NCI-H2081 treated with DMSO at 0.1 percent for 48 hours (cell line): ENCODE results near the gene HAPLN2.
"Not testable (repeated sequence)": the region's sequence is repeated elsewhere in the genome, so short reads cannot be mapped to it uniquely, and the experiment has no call there.

Source experiments
- DNase-seq: peaks from one replicate; lab custom pipeline; 2025; lab: John Stamatoyannopoulos, UW

HAPLN2 gene

DNA sequence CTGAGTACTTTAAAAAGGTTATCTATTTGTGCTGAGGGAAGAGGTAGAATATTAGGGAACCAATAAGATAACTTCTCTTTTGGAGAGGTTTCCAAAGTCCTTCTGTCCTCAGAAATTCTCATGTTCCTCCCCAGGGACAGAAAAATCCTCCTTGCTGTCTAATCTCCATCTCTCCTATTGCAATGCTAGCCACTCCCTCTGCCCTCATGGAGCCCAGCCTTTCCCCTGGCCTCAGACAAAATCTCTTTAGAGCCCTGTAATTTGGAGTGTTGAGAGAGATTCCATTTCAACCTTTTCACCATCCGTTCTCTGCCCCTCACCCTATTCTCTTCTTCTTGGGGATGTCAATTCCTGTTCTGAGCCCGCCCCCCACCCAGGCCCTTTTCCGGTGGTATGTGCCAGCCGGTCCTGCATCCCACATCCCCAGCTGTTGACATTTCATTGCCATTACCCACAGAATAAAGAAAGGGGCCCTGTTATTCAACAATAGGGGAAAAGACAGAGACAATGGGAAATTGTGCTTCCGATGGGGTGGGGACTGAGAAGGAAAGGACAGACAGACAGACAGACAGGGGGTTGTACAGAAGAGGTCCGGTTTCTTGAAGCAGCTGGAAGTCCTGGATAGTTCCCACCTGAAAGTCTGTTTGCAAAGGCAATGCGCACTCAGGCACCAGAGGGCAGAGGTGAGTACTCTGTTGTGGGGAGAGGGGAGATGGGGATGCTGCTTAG lies at the start of gene HAPLN2:
Gene HAPLN2 (plus strand): TSS at position 563 of the 729 bp plus-strand sequence. CDS start 4,076 bp downstream, outside the sequence.
- DNase-seq: no peak

DNA sequence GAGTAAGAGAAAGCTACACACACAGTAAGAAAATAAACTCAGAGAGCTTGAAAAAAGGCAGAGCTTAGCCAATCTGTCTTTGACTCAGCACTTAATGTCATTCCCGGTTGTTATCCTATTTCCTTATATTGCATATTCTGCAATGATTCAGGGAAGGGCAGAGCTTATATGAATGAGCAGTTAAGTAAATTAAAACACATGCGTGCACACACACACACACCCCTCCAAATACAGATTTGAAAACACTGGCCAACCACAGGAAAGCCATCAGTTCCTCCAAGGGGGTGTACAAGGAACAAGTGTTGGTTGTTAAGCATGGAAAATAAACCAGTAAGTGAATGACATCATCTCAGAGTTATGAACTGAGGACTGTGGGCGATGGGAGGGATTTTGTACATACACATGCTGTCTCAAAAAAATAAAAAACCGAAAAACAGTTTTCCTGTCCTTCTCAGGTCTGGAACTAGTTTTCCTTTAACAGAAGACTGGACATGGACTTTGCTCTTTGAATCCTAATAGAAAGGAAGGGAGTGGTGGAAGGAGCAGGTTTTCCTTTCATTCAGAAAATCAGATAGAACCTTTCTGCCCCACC lies 47.9 kb upstream of the HAPLN2 start:
- DNase-seq: no peak

DNA sequence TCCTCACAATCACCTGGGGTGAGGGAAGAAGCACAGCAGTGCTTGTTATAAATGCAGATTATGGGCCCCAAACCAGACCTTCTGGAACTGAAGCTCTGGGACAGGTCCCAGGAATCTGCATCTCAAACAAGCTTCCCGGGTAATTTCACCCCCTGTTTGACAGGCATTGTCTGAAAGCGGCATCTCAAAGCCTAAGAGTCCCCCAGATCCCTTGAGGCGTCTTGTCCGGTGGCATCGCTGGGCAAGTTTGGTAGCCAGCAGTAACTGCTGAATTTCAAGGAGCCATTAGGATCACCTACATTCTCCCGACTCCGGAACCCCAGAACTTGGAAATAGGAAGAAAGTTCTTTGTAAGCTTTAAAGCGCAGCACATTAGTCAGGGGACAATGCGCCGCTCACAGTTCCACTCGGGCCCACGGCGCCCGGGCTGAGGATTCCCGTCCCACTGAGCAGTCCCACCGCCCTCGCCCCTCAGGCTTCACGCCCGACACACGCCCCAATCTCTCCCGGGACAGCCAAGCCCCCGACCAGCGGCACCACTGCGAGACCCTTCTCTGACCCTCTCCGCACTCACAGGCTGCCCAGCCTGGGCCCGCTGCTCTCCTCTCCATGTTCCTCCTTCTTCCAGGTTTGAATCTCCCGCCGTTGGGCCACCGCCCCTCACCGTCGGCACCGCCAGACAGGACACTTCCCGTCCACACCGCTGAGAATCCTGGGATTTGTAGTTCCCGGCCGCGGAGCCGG lies 47.1 kb upstream of the HAPLN2 start, which contains the start of gene IQGAP3:
Gene IQGAP3 (minus strand): TSS at position 647 of the 744 bp plus-strand sequence. CDS start 36 bp downstream, at position 611.
- peak; percentile 47 for DNase-seq

DNA sequence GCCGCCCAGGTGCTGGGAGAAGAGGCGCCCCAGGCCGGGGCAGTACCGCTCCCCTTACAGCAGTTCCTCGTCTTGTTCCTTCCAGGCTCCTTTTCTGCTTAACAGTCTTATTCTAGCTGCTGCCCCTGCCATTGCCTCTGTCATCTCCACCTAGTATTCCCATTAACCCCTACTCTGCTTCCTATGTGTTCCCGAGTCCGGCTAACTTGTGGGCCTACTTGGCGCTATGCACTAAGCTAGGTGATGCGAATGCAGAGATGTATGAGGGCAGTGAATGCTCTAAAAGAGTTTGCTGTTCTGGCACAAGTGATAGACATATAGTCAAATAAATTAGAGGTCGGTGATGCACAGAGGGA lies 46.6 kb upstream of the HAPLN2 start:
- no peak for DNase-seq

DNA sequence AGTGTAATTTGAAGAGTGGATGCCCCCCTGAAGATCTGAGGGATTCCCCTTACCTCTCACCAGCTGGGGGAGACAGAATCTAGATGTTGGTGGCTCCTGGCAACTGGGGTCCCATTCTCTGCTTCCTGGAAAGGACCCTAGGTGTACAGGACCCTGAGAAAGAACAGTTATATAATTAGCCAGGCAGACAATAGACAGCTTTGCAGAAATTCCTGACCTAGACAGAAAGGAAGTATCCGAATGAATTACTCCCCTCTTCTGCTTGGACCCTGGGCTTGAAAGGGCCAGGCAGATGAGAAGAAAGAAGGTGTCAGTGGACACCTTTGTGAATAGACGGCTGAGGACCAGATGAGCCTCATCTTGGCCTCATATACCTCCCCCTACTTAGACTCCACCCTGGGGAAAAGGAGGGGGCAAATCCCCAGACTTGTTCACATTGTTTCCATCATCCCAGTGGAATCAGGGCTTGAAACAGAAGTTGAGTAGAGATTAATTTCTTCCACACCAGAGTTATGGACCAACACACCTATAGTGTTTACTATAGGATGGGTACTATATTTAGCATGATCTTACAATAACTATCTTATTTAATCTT lies 45.1 kb upstream of the HAPLN2 start:
- DNase-seq: no peak

DNA sequence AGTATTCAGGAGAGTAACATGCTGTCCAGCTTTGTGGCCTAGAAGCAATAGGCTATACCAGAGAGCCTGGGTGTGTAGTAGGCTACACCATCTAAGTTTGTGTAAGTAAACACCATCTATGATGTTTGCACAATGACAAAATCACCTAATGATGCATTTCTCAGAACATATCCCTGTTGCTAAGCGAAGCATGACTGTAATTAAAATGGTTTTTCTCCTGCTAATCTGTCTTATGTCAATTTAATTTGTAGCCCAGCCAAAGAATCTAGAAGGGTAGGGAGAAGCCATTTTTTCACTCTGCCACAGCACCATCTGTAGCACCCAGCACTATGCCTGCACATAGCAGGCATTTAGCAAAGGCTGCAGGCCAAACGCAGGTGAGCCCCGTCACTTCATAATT lies 41.7 kb upstream of the HAPLN2 start:
- peak; percentile 93 for DNase-seq

DNA sequence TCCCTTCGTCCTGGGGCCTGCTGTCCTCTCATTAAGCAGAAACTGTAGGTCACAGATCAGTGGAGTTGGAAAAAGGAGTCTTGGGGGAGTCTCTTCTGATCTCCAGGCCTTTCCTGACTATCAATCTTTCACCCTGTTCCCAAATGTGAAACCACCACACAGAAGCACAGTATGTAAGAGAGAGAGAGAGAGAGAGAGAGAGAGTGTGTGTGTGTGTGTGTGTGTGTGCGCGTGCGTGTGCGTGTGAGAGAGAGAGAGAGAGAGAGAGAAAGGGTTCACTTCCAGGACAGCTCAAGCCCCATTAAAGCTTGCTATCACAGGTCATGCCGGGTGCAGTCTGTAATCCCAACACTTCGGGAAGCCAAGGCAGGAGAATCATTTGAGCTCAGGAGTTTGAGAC lies 41.2 kb upstream of the HAPLN2 start:
- DNase-seq: no peak

DNA sequence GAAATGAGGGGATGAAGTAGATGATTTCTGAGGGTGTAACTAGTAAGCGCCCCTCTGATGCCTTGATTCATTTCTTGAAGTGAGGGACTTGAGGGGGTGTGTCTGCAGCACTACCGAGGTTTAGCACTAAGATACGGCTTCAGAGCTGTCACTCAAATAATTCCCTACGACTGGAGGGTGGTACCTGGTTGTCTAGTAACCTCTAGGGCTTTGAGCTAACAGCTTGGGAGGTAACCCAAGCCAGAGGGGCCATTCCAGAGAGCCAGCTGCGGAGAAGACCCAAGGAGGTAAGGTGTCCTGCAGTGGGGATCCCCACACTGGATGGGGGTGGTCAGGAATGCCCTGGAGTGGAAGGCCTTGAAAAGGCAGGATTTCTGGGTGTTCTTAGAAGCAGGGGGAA lies 39.7 kb upstream of the HAPLN2 start, which contains the start of gene TTC24:
Gene TTC24 (plus strand): TSS at position 252 of the 400 bp plus-strand sequence. CDS start 1,642 bp downstream, outside the sequence.
- no peak for DNase-seq

DNA sequence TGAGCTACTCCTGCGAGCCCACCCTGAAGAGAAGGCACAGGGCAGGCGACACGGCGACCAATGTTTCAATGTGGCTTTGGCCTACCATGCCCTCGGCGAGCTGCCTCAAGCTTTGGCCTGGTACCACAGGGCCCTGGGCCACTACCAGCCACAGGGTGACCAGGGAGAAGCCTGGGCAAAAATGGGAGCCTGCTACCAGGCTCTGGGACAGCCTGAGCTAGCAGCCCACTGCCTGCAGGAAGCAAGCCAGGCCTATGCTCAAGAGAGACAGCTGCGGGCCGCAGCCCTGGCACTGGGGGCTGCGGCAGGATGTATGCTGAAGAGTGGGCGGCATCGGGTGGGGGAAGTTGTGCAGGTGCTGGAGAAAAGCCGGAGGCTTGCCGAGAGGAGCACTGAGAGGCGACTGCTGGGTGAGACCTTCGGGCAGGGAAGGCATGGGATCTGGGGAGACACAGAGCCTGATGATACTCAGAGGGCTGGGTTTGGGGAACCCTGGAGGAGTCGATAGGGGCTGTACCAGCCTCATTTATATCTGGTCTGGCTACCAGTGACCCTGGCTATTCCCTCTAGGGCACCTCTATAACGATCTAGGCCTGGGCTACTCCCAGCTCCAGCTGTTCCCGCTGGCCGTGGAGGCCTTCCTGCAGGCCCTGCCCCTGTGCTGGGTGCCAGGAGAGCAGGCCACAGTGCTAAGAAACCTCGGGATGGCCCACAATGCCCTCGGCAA lies 37.4 kb upstream of the HAPLN2 start:
- DNase-seq: no peak

DNA sequence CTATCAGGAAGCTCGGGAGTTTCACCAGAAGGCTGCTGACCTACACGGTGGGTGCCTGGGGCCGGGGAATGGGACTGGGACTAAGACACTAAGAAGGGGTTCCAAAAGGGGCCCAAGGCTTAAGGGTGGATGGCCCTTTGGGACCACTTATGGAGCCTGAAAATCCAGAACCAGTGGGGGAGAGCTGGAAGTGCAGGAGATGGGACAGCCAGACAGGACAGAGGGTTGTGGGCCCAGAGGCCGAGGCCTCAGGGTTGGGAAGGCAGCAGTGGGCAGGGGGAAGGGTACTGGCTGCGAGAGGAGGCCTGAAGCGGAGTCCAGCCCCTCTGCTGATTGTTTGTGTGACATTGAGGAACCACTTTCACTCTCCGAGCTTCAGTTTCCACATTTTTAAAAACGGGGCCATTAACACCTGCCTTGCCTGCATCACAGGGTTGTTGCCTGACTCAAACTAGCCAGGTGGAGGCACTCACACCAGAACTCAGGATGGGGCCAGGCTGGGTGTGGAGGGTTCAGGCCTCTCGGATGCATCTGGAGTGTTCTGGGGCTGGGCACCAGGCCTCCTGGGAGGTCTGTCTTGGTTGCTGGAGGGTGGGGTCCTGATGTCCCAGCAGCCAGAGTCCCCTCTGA lies 36.7 kb upstream of the HAPLN2 start:
- DNase-seq: no peak

DNA sequence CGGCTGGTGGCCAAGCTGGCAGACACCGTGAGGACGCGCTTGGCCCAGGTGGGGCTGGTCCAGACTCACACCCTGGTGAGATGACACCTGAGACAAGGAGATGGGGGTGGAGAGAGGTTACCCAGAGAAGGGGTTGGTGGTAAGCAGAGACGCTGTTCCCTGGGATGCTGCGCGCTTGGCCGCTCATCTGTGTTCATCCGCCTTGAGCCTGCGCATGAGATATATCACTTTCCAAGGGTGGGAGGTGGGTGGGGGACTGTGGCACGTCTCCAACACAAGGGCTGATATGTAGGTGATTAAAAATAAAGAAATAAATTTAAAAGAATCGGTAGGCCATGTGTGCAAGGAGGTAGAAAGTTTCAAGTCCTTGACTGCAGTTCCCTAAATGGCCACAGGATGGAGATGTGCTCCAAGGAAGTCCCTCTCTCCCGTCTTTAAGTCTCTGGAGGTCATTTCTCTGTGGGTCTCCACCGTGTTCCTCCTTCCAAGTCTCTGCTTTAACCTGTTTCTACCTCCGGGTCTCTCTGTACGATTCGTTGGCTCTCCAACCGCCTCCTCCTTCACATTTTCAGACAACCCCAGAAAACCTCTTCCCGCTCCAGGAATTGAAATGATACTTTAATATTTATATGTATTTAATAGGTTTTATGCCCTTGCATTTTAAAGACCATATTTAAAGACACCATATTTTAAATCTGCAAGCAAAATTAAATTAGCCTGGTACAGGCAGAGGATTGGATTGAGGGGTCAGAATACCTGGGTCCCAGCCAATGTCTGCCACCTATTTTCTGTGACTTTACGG lies 35.2 kb upstream of the HAPLN2 start:
- peak; percentile 30 for DNase-seq

DNA sequence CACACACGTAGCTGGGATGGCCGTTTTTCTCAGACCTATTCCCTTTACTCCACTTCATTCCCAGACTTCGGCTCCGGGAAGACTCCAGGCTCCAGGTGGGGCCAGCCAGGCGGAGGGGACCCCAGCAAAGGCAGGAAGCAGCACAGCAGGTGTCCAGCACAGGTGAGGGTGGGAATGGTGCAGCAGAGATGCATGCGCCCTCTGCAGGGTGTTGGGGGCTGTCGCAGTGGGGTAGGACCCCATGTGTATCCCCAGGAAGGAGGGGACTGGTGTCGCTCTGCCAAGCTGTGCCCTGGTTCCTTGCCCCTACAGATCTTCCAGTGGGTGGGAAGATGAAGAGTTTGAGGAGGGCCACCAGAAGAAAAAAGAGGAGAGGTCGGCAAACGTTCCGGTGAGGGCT lies 34.4 kb upstream of the HAPLN2 start:
- no peak for DNase-seq

DNA sequence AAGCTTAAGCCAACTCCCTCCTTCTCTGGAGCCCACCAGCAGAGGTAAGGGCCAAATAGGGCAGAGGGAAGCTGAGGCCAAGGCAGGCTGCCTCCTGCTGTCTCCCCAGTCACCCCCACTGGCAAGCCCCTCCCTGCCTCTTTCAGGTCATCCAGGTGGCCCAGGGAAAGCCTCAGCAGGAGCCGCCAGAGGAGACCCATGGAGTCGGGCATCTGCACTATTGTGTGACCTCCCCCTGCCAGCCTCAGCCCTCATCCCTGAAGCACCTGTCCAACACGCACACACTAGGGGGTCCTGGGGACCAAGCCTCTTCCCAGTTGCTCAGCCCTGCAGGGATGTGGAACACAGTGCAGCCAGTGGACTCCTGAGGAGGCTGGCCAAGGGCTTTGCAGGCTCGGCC lies 32.9 kb upstream of the HAPLN2 start:
- no peak for DNase-seq

DNA sequence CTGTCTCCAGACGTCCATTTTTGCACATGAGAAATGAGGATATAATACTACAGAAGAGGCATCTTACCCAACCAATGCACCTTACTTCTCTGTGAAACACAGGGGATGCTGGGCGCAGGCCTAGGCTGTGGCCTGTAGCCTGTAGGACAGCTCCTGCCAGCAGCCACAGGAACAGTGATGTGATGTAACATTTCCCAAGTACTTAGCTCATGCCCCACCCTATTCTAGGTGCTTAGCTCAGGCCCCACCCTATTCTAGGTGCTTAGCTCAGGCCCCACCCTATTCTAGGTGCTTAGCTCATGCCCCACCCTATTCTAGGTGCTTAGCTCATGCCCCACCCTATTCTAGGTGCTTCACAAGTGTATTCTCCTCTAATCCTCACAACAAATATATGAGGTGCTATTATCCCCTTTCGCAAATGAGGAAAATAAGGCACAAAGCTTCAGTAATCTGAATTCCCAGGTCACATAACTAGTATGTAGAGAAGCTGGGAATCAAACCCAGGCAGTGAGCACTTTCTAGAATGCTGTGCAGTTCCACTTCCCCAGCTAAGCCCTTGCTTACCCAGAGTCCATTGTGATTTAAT lies 32.2 kb upstream of the HAPLN2 start:
- no peak for DNase-seq

DNA sequence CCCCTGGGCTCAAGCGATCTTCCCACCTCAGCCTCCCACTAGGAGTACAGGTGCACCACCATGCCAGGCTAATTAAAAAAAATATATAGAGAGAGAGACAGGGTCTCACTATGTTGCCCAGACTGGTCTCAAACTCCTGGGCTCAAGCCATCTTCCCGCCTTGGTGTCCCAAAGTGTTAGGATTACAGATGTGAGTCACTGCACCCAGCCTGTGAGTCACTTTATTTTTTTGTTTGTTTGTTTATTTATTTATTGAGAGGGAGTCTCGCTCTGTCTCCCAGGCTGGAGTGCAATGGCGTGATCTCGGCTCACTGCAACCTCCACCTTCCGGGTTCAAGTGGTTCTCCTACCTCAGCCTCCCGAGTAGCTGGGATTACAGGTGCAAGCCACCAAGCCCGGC lies 31.3 kb upstream of the HAPLN2 start:
- not testable (repeated sequence) for DNase-seq

DNA sequence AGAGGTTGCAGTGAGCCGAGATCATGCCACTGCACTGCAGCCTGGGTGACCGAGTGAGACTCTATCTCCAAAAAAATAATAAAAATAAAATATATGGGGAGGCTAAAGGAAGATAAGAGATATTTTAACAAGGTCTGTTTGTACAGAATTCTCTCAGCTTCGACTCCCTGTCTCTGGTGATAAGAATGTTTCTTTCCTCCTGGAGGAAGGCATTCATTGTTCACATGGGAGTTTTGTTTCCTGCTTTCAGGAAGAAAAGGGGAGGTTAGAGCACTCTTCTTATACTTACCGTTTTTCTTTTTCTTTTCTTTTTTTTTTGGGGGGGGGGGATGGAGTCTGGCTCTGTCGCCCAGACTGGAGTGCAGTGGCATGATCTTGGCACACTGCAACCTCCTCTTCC lies 29.7 kb upstream of the HAPLN2 start:
- no peak for DNase-seq

DNA sequence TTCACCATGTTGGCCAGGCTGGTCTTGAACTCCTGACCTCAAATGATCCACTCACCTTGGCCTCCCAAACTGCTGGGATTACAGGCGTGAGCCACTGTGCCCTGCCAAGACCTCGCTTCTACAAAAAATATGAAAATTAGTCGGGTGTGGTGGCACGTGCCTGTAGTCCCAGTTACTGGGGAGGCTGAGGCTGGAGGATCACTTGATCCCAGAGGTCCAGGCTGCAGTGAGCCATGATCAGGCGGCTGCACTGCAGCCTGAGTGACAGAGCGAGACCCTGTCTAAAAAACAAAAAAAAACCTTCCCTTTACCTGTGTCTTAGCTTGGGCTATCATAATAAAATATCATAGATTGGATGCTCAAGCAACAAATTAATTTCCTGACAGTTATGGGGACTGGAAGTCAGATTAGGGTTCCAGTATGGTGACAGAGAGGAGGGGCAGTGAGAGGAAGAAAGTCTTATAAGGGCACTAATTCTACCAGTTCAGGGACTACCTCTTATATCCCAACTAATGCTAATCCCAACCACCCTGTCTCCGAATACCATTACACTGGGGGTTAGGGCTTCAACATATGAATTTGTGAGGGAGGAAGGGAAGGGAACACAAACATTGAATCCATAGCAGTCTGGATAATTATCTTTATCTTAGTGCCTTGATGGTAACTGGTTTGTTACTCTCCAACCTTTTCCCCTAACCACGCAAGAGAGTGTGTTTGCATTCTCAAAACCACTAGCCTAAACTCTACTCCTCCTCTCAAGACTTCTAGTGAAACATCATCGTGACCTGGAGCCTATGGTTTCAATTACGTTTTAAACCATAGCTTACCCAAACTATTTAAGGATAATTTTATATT lies 28.7 kb upstream of the HAPLN2 start:
- DNase-seq: no peak

DNA sequence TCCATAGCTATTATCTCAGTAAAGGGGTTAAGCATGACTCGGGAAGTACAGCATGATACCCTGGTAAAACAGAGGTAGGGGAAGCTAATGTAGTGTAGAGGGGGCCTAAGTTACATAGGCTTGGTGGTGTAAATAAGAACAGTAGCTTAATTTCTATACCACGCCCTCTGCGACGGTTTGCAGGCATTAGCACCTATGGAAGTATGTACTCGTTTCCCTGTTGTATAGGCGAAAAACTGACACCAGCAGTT lies 28.1 kb upstream of the HAPLN2 start:
- no peak for DNase-seq

DNA sequence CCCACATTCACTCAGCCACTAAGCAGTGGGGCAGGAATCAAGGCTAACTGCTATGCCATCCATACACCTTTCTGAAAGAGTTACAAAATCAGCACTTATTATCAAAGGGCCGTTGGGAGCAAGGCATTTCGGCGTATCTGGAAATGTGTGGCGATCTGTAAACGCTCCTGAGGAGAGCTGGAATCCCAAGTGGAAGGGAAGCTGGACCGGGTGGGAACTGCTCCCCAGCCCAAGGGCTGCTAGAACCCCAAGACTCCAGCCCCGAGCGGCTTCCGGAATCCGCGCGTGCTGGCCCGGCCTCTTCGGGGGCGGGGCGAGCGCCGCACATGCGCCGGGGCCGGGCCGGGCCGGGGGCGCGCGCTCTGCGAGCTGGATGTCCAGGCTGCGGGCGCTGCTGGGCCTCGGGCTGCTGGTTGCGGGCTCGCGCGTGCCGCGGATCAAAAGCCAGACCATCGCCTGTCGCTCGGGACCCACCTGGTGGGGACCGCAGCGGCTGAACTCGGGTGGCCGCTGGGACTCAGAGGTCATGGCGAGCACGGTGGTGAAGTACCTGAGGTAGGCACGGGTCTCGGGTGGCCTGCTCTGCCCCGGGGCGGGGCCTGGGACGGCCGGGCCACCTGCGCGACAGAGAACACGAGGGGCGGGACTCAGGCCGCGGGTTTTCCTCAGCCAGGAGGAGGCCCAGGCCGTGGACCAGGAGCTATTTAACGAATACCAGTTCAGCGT lies 27.6 kb upstream of the HAPLN2 start, which contains the start of gene NAXE:
Gene NAXE (plus strand): TSS at position 345 of the 726 bp plus-strand sequence. CDS start 29 bp downstream, at position 374.
- DNase-seq: peak; percentile 23
